ENCODE measurements around the gene KCNG2.

- TF ChIP-seq EZH2phosphoT487 (IDR thresholded peaks at IDR 0.05), result no peak
- no peak for TF ChIP-seq EZH2 (IDR thresholded peaks at IDR 0.05)
- TF ChIP-seq, protein P1, sequence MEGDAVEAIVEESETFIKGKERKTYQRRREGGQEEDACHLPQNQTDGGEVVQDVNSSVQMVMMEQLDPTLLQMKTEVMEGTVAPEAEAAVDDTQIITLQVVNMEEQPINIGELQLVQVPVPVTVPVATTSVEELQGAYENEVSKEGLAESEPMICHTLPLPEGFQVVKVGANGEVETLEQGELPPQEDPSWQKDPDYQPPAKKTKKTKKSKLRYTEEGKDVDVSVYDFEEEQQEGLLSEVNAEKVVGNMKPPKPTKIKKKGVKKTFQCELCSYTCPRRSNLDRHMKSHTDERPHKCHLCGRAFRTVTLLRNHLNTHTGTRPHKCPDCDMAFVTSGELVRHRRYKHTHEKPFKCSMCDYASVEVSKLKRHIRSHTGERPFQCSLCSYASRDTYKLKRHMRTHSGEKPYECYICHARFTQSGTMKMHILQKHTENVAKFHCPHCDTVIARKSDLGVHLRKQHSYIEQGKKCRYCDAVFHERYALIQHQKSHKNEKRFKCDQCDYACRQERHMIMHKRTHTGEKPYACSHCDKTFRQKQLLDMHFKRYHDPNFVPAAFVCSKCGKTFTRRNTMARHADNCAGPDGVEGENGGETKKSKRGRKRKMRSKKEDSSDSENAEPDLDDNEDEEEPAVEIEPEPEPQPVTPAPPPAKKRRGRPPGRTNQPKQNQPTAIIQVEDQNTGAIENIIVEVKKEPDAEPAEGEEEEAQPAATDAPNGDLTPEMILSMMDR (IDR thresholded peaks at IDR 0.05), result no peak
These were observed 28.2 kb downstream of the KCNG2 start for GRCh38 chr18:79825913-79826312.

All from neural progenitor cell (in vitro differentiated cells).